Brain microvascular endothelial cell (primary cell): ENCODE measurements around the gene DNAJA3.

Experiments
- DNase-seq: peaks from one replicate; pipeline ENCODE4 v3.0.0-alpha.2; 2020
- H3K27ac ChIP-seq: fragments of 250-450 bp; sonication (Bioruptor Pico); 2 replicates; pipeline ENCODE4 v1.5.1; 2020; ENCODE audit warnings: mild to moderate bottlenecking, moderate library complexity
- H3K27me3 ChIP-seq: fragments of 250-450 bp; sonication (Bioruptor Pico); replicated peaks from 2 replicates; pipeline ENCODE4 v1.5.1; 2020; ENCODE audit warnings: mild to moderate bottlenecking
- H3K36me3 ChIP-seq: fragments of 250-450 bp; sonication (Bioruptor Pico); replicated peaks from 2 replicates; pipeline ENCODE4 v1.5.1; 2020; ENCODE audit warnings: mild to moderate bottlenecking
- H3K4me3 ChIP-seq: 2 replicates; pipeline ENCODE4 v1.5.1; 2011; ENCODE audit warnings: low read depth, mild to moderate bottlenecking, control low read depth, low read length, moderate library complexity
- CTCF ChIP-seq: IDR thresholded peaks from 2 replicates; pipeline ENCODE4 v1.5.1; 2011; ENCODE audit warnings: low read depth, mild to moderate bottlenecking, moderate library complexity, low read length, control low read depth, inconsistent platforms; ENCODE audit errors: missing control alignments
- in situ Hi-C: cut with HindIII; loops from 2 replicates; pipeline ENCODE4 v1.10.0; 2017; ENCODE audit warnings: low sequenced_read_pairs, low pct_ligation_motif_present

The DNAJA3 gene

GRCh38 chr16:4467916-4468315 is 42.2 kb downstream of the DNAJA3 start:
- H3K27ac ChIP-seq, result no peak overlapping the region
- H3K4me3 ChIP-seq, result no peak overlapping the region
- DNase-seq, result no peak
- H3K27me3 ChIP-seq, result no peaks in the 10 kb centered on the region
- H3K36me3 ChIP-seq, result peaks cover 14% of the 10 kb centered on the region
- in situ Hi-C loops, result no loop called here
- TF ChIP-seq CTCF, result no peak

GRCh38 chr16:4468972-4469371 is 43.3 kb downstream of the DNAJA3 start:
- Histone ChIP-seq H3K27me3 (no peaks in the 10 kb centered on the region), H3K36me3 (peaks cover 14% of the 10 kb centered on the region), H3K27ac (no peak overlapping the region), H3K4me3 (no peak overlapping the region)
- in situ Hi-C loops, result no loop called here
- no peak for DNase-seq
- TF ChIP-seq CTCF, result no peak

GRCh38 chr16:4471869-4472268 is 46.2 kb downstream of the DNAJA3 start:
- no peak for TF ChIP-seq CTCF
- Histone ChIP-seq H3K27me3 (no peaks in the 10 kb centered on the region), H3K36me3 (peaks cover under 1% of the 10 kb centered on the region), H3K27ac (no peak overlapping the region), H3K4me3 (no peak overlapping the region)
- DNase-seq, result no peak
- in situ Hi-C loops, result no loop called here

GRCh38 chr16:4472880-4473279 is 47.2 kb downstream of the DNAJA3 start:
- H3K36me3 ChIP-seq, result no peaks in the 10 kb centered on the region
- H3K27me3 ChIP-seq, result no peaks in the 10 kb centered on the region
- TF ChIP-seq CTCF, result no peak
- no peak for DNase-seq
- in situ Hi-C loops, result no loop called here
- H3K27ac ChIP-seq, result no peak overlapping the region
- no peak overlapping the region for H3K4me3 ChIP-seq

- no peaks in the 10 kb centered on the region for H3K27me3 ChIP-seq
- H3K27ac ChIP-seq, result peak within 1 kb of the TSS; percentile 27
- no peaks in the 10 kb centered on the region for H3K36me3 ChIP-seq
- TF ChIP-seq CTCF, result no peak
- DNase-seq, result peak; percentile 88
- peak within 1 kb of the TSS; percentile 66 for H3K4me3 ChIP-seq
- in situ Hi-C loops, result no loop called here
Measured at GRCh38 chr16:4474192-4474961, 48.7 kb downstream of the DNAJA3 start, which contains the start of gene NMRAL1. Gene NMRAL1 (minus strand): TSS chr16:4474625. CDS start chr16:4474132, 493 bp downstream.
